SU-DHL-6 (cell line): Measurements from ENCODE around the gene CEL.
"Not testable (repeated sequence)": the region's sequence is repeated elsewhere in the genome, so short reads cannot be mapped to it uniquely, and the experiment has no call there.

ENCODE experiments used
- EZH2phosphoT487 ChIP-seq: fragments of 200-600 bp; sonication (generic), shearing (Covaris generic); conservative IDR thresholded peaks from 2 replicates; pipeline ENCODE4 v1.6.1; 2018; ENCODE audit warnings: mild to moderate bottlenecking, antibody characterized with exemption, low read length, moderate library complexity, mixed read lengths
- TF ChIP-seq, protein P1 (sequence below): fragments of 200-600 bp; sonication (generic); IDR thresholded peaks from one replicate; pipeline ENCODE4 v1.5.1; 2017; ENCODE audit warnings: antibody characterized with exemption, mild to moderate bottlenecking, low read length, moderate library complexity; ENCODE audit not compliant: insufficient read depth, poor library complexity, severe bottlenecking

- TF ChIP-seq, protein P1, sequence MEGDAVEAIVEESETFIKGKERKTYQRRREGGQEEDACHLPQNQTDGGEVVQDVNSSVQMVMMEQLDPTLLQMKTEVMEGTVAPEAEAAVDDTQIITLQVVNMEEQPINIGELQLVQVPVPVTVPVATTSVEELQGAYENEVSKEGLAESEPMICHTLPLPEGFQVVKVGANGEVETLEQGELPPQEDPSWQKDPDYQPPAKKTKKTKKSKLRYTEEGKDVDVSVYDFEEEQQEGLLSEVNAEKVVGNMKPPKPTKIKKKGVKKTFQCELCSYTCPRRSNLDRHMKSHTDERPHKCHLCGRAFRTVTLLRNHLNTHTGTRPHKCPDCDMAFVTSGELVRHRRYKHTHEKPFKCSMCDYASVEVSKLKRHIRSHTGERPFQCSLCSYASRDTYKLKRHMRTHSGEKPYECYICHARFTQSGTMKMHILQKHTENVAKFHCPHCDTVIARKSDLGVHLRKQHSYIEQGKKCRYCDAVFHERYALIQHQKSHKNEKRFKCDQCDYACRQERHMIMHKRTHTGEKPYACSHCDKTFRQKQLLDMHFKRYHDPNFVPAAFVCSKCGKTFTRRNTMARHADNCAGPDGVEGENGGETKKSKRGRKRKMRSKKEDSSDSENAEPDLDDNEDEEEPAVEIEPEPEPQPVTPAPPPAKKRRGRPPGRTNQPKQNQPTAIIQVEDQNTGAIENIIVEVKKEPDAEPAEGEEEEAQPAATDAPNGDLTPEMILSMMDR, result not testable (repeated sequence)
- TF ChIP-seq EZH2phosphoT487, result not testable (repeated sequence)
Observed at GRCh38 chr9:133072210-133072609, 10.4 kb downstream of the CEL start.
